Stimulated activated naive B cell treated with anti-CD40 and anti-IgM and Interleukin-4, amounts not matched to agents 10 μg/mL and 1 μg/mL and 100 μg/mL, for 72 hours (primary cell): ENCODE measurements around the gene GHR.
A peak's percentile ranks its signal among the peaks of the same experiment; 100 is the strongest.
"Not testable (repeated sequence)": the region's sequence is repeated elsewhere in the genome, so short reads cannot be mapped to it uniquely, and the experiment has no call there.

Source experiments
- ATAC-seq, 2 donors: fragments of 150-1000 bp; cut with Tn5 transposase; replicated peaks; 2 replicates each; pipeline ENCODE4 v1.10.0; 2021; ENCODE audit warnings: moderate library complexity in 1 of 2
- DNase-seq: peaks from one replicate; pipeline ENCODE4 v3.0.0; 2021
- H3K27ac Mint-ChIP-seq: one replicate; pipeline ENCODE4 v1.8.0; 2022; ENCODE audit warnings: mild to moderate bottlenecking, mixed read lengths
- H3K27me3 Mint-ChIP-seq, 2 donors: one replicate each; pipeline ENCODE4 v1.8.0; 2022; ENCODE audit warnings: mixed read lengths in 2 of 2
- H3K36me3 Mint-ChIP-seq, 2 donors: one replicate each; pipeline ENCODE4 v1.8.0; 2022; ENCODE audit warnings: mixed read lengths in 2 of 2, mild to moderate bottlenecking in 1 of 2
- H3K4me1 Mint-ChIP-seq, 2 donors: one replicate each; pipeline ENCODE4 v1.8.0; 2022; ENCODE audit warnings: mixed read lengths in 2 of 2, mild to moderate bottlenecking in 1 of 2
- H3K4me3 Mint-ChIP-seq, 2 donors: one replicate each; pipeline ENCODE4 v1.8.0; 2022; ENCODE audit warnings: mild to moderate bottlenecking in 2 of 2, mixed read lengths in 2 of 2, moderate library complexity in 1 of 2
- H3K9me3 Mint-ChIP-seq, 2 donors: one replicate each; pipeline ENCODE4 v1.8.0; 2022; ENCODE audit warnings: mixed read lengths in 2 of 2, mild to moderate bottlenecking in 1 of 2

Gene GHR

DNA sequence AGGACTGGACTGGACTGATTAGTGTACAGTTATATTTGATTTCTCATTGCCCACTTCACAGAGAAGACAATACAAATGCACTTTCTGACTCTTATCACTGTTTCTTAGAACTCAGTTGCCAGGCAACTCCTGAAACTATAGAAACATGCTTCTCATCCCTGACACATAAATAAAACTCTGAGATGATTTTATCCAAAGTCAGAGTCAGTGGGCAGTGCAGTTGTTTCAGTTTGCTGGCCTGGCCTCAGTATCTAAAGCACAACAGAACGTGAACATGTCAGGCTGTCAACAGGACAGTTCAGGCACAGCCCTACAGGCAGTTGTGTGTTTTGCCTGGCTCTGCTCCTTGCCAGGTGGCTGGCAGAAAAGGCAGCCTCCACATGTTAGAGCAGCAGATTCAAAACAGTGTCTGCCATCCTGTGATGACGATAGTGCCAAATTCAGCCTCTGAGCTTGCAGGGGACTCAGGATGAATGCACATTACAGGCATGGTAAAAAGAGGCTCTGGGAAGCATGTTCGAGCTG is 268.2 kb downstream of the GHR start:
- no peak overlapping the region for H3K4me3 Mint-ChIP-seq
- H3K27ac Mint-ChIP-seq, result no peak overlapping the region
- ATAC-seq (no peak), DNase-seq (no peak)
- no peaks in the 10 kb centered on the region for H3K4me1 Mint-ChIP-seq
- no peaks in the 10 kb centered on the region for H3K27me3 Mint-ChIP-seq
- H3K36me3 Mint-ChIP-seq, result no peaks in the 10 kb centered on the region
- H3K9me3 Mint-ChIP-seq, result peaks cover 0 to 2% of the 10 kb centered on the region in 2 donors

- Mint-ChIP-seq H3K27me3 (peaks cover 0 to 5% of the 10 kb centered on the region in 2 donors), H3K4me3 (no peak overlapping the region), H3K9me3 (peaks cover 0 to 6% of the 10 kb centered on the region in 2 donors), H3K36me3 (no peaks in the 10 kb centered on the region), H3K4me1 (no peaks in the 10 kb centered on the region), H3K27ac (no peak overlapping the region)
- ATAC-seq (no peak), DNase-seq (no peak)
These were observed 278.3 kb downstream of the GHR start for GRCh38 chr5:42701351-42702059.

- ATAC-seq (no peak), DNase-seq (no peak)
- no peaks in the 10 kb centered on the region for H3K4me1 Mint-ChIP-seq
- no peak overlapping the region for H3K27ac Mint-ChIP-seq
- H3K4me3 Mint-ChIP-seq, result no peak overlapping the region
- H3K27me3 Mint-ChIP-seq, result no peaks in the 10 kb centered on the region
- H3K36me3 Mint-ChIP-seq, result no peaks in the 10 kb centered on the region
- H3K9me3 Mint-ChIP-seq, result peaks cover 3 to 7% of the 10 kb centered on the region in 2 donors
These were observed 280.0 kb downstream of the GHR start for GRCh38 chr5:42703238-42703637.

DNA sequence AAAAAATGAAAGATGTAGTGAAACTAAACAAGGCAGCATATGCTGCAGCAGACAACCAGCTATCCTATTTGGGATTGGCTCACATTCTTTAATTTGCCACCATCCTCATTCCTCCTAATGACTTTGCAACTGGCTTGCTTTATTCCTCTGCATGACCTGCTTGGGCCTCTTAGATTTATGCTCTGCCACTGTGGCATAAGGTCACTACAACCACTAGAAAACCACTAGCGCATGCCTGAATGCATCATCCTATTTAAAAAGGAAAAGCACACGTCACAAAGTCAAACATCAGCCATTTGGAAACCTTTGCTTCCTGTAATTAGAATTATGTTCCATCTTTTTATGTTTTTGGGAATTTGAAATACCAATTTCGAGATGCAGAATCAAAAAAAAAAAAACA is 292.5 kb downstream of the GHR start:
- peaks cover 0 to 5% of the 10 kb centered on the region in 2 donors for H3K27me3 Mint-ChIP-seq
- H3K27ac Mint-ChIP-seq, result no peak overlapping the region
- no peaks in the 10 kb centered on the region for H3K36me3 Mint-ChIP-seq
- H3K4me1 Mint-ChIP-seq, result peaks cover 9% of the 10 kb centered on the region in 2 donors
- DNase-seq (no peak), ATAC-seq (no peak)
- H3K9me3 Mint-ChIP-seq, result no peaks in the 10 kb centered on the region
- no peak overlapping the region for H3K4me3 Mint-ChIP-seq

GRCh38 chr5:42718591-42718990 is 295.4 kb downstream of the GHR start:
- peaks cover 9% of the 10 kb centered on the region in 2 donors for H3K4me1 Mint-ChIP-seq

DNA sequence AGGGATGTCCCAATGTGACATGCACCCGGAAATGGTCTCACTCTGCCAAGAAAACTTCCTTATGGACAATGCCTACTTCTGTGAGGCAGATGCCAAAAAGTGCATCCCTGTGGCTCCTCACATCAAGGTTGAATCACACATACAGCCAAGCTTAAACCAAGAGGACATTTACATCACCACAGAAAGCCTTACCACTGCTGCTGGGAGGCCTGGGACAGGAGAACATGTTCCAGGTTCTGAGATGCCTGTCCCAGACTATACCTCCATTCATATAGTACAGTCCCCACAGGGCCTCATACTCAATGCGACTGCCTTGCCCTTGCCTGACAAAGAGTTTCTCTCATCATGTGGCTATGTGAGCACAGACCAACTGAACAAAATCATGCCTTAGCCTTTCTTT is 295.8 kb downstream of the GHR start:
- ATAC-seq (no peak), DNase-seq (no peak)
- H3K4me3 Mint-ChIP-seq, result no peak overlapping the region
- no peak overlapping the region for H3K27ac Mint-ChIP-seq
- no peaks in the 10 kb centered on the region for H3K9me3 Mint-ChIP-seq
- H3K27me3 Mint-ChIP-seq, result peaks cover 5% of the 10 kb centered on the region in 2 donors
- H3K36me3 Mint-ChIP-seq, result no peaks in the 10 kb centered on the region
- H3K4me1 Mint-ChIP-seq, result peaks cover 9% of the 10 kb centered on the region in 2 donors

More at GRCh38 chr5:42718591-42718990, 295.4 kb downstream of the GHR start:
- Mint-ChIP-seq H3K4me3 (no peak overlapping the region), H3K36me3 (no peaks in the 10 kb centered on the region), H3K27me3 (peaks cover 3 to 5% of the 10 kb centered on the region in 2 donors), H3K9me3 (no peaks in the 10 kb centered on the region), H3K27ac (no peak overlapping the region)
- DNase-seq, result peak; percentile 32
- peak; percentile 98 for ATAC-seq

DNA sequence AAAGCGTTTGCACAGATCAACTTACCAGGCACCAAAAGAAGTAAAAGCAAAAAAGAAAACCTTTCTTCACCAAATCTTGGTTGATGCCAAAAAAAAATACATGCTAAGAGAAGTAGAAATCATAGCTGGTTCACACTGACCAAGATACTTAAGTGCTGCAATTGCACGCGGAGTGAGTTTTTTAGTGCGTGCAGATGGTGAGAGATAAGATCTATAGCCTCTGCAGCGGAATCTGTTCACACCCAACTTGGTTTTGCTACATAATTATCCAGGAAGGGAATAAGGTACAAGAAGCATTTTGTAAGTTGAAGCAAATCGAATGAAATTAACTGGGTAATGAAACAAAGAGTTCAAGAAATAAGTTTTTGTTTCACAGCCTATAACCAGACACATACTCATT is 297.0 kb downstream of the GHR start:
- H3K9me3 Mint-ChIP-seq, result no peaks in the 10 kb centered on the region
- DNase-seq (no peak), ATAC-seq (no peak)
- no peak overlapping the region for H3K27ac Mint-ChIP-seq
- peaks cover 5% of the 10 kb centered on the region in 2 donors for H3K27me3 Mint-ChIP-seq
- peaks cover 9% of the 10 kb centered on the region in 2 donors for H3K4me1 Mint-ChIP-seq
- no peak overlapping the region for H3K4me3 Mint-ChIP-seq
- no peaks in the 10 kb centered on the region for H3K36me3 Mint-ChIP-seq

DNA sequence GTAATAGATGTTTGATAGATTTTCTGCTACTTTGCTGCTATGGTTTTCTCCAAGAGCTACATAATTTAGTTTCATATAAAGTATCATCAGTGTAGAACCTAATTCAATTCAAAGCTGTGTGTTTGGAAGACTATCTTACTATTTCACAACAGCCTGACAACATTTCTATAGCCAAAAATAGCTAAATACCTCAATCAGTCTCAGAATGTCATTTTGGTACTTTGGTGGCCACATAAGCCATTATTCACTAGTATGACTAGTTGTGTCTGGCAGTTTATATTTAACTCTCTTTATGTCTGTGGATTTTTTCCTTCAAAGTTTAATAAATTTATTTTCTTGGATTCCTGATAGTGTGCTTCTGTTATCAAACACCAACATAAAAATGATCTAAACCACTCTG is 298.2 kb downstream of the GHR start:
- no peaks in the 10 kb centered on the region for H3K36me3 Mint-ChIP-seq
- DNase-seq, result no peak
- no peaks in the 10 kb centered on the region for H3K9me3 Mint-ChIP-seq
- H3K4me1 Mint-ChIP-seq, result peaks cover 9% of the 10 kb centered on the region in 2 donors
- peaks cover 12 to 13% of the 10 kb centered on the region in 2 donors for H3K27me3 Mint-ChIP-seq
- H3K27ac Mint-ChIP-seq, result no peak overlapping the region
- ATAC-seq, result no peak
- H3K4me3 Mint-ChIP-seq, result no peak overlapping the region

- not testable (repeated sequence) for H3K36me3 Mint-ChIP-seq
These were observed 311.4 kb downstream of the GHR start for GRCh38 chr5:42734531-42735058.

GRCh38 chr5:42740920-42741319 is 317.7 kb downstream of the GHR start:
- Mint-ChIP-seq H3K36me3 (no peaks in the 10 kb centered on the region), H3K9me3 (peaks cover 2 to 3% of the 10 kb centered on the region in 2 donors), H3K4me3 (no peak overlapping the region), H3K4me1 (no peaks in the 10 kb centered on the region), H3K27ac (no peak overlapping the region), H3K27me3 (peaks cover 0 to 5% of the 10 kb centered on the region in 2 donors)
- no peak for ATAC-seq
- DNase-seq, result no peak

More at GRCh38 chr5:42734531-42735058, 311.4 kb downstream of the GHR start:
- not testable (repeated sequence) for H3K9me3 Mint-ChIP-seq, H3K27ac Mint-ChIP-seq, H3K4me3 Mint-ChIP-seq, ATAC-seq, H3K4me1 Mint-ChIP-seq, H3K27me3 Mint-ChIP-seq, DNase-seq

DNA sequence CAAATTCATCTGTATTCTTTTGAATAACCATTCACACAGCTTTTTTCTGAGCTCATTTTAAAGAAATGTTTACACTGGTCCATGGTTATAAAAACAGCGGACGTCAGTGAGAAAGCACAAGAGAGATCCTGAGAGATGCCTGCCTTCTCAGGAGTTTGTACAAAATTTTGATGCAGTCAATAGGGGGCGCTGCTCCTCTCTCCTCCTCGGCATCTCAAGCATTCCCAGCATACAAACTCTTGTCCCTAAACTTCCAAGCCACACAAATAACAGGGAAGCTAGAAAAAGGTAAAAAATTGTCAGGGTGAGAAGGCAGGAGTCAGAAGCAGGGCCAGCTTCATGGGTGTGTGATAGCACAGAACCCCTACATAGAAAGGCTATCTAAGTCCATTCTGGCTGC is 322.2 kb downstream of the GHR start:
- Mint-ChIP-seq H3K4me1 (no peaks in the 10 kb centered on the region), H3K36me3 (no peaks in the 10 kb centered on the region), H3K27me3 (peaks cover 0 to 5% of the 10 kb centered on the region in 2 donors), H3K9me3 (peaks cover 0 to 3% of the 10 kb centered on the region in 2 donors), H3K4me3 (no peak overlapping the region), H3K27ac (no peak overlapping the region)
- DNase-seq (no peak), ATAC-seq (no peak)

GRCh38 chr5:42745856-42746255 is 322.6 kb downstream of the GHR start:
- Mint-ChIP-seq H3K4me1 (no peaks in the 10 kb centered on the region), H3K27me3 (peaks cover 0 to 5% of the 10 kb centered on the region in 2 donors), H3K9me3 (peaks cover 0 to 3% of the 10 kb centered on the region in 2 donors), H3K4me3 (no peak overlapping the region), H3K36me3 (no peaks in the 10 kb centered on the region), H3K27ac (peak overlapping the region; percentile 37)
- ATAC-seq (no peak), DNase-seq (no peak)

GRCh38 chr5:42749020-42749419 is 325.8 kb downstream of the GHR start:
- Mint-ChIP-seq H3K27ac (no peak overlapping the region), H3K4me1 (no peaks in the 10 kb centered on the region), H3K27me3 (no peaks in the 10 kb centered on the region), H3K9me3 (no peaks in the 10 kb centered on the region), H3K4me3 (no peak overlapping the region), H3K36me3 (no peaks in the 10 kb centered on the region)
- ATAC-seq (no peak), DNase-seq (no peak)

DNA sequence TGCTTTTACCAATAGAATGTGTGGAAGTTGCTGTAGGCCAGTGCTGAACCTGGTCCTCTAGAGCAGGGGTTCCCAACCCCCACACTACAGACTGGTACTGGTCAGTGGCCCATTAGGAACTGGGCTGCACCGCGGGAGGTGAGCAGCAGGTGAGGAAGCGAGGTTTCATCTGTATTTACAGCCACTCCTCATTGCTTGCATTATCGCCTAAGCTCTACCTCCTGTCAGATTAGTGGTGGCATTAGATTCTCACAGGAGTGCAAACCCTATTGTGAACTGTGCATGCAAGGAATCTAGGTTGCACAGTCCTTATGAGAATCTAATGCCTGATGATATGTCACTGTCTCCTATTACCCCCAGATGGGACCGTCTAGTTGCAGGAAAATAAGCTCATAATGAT is 327.3 kb downstream of the GHR start:
- Mint-ChIP-seq H3K9me3 (no peaks in the 10 kb centered on the region), H3K36me3 (no peaks in the 10 kb centered on the region), H3K4me3 (no peak overlapping the region), H3K4me1 (no peaks in the 10 kb centered on the region), H3K27ac (no peak overlapping the region), H3K27me3 (no peaks in the 10 kb centered on the region)
- DNase-seq (no peak), ATAC-seq (no peak)

- Mint-ChIP-seq H3K4me1 (no peaks in the 10 kb centered on the region), H3K27ac (no peak overlapping the region), H3K9me3 (no peaks in the 10 kb centered on the region), H3K27me3 (no peaks in the 10 kb centered on the region), H3K36me3 (no peaks in the 10 kb centered on the region), H3K4me3 (no peak overlapping the region)
- DNase-seq (no peak), ATAC-seq (no peak)
These were observed 327.8 kb downstream of the GHR start for GRCh38 chr5:42751044-42751443.
